ENCODE results near the gene ZNF480.

GRCh38 chr19:52277471-52277870, 19.5 kb upstream of the ZNF480 start:
- TF ChIP-seq CTCF (IDR thresholded peaks at IDR 0.05) (no peak), POLR2A (IDR thresholded peaks at IDR 0.05) (no peak)
